ENCODE measurements around the gene MBNL2.

Gene MBNL2

GRCh38 chr13:97255515-97256021 lies 33.4 kb downstream of the MBNL2 start:
- DNase-seq: peak; percentile 87

GRCh38 chr13:97256343-97256783 lies 34.2 kb downstream of the MBNL2 start:
- DNase-seq: peak; percentile 87

GRCh38 chr13:97257228-97257755 lies 35.2 kb downstream of the MBNL2 start:
- peak; percentile 61 for DNase-seq

GRCh38 chr13:97257800-97258799 lies 36.0 kb downstream of the MBNL2 start:
- DNase-seq: peak; percentile 85

- no peak for DNase-seq
These were observed 36.7 kb downstream of the MBNL2 start for GRCh38 chr13:97258801-97259200.

GRCh38 chr13:97259410-97259797 lies 37.3 kb downstream of the MBNL2 start:
- DNase-seq: no peak

- peak; percentile 97 for DNase-seq
These were observed 37.9 kb downstream of the MBNL2 start for GRCh38 chr13:97259798-97260714.

GRCh38 chr13:97261254-97262005 lies 39.3 kb downstream of the MBNL2 start:
- no peak for DNase-seq

- DNase-seq: peak; percentile 21
These were observed 39.9 kb downstream of the MBNL2 start for GRCh38 chr13:97262058-97262457.

- no peak for DNase-seq
These were observed 41.0 kb downstream of the MBNL2 start for GRCh38 chr13:97263160-97263559.

- no peak for DNase-seq
These were observed 42.5 kb downstream of the MBNL2 start for GRCh38 chr13:97264663-97265062.

- DNase-seq: no peak
These were observed 44.2 kb downstream of the MBNL2 start for GRCh38 chr13:97266332-97266731.

- no peak for DNase-seq
These were observed 44.8 kb downstream of the MBNL2 start for GRCh38 chr13:97266772-97267417.

- no peak for DNase-seq
These were observed 45.4 kb downstream of the MBNL2 start for GRCh38 chr13:97267418-97268059.

- DNase-seq: no peak
These were observed 46.6 kb downstream of the MBNL2 start for GRCh38 chr13:97268772-97269171.

GRCh38 chr13:97269603-97270002 lies 47.5 kb downstream of the MBNL2 start:
- DNase-seq: no peak

GRCh38 chr13:97272526-97272925 lies 50.4 kb downstream of the MBNL2 start:
- no peak for DNase-seq

GRCh38 chr13:97273341-97273831 lies 51.3 kb downstream of the MBNL2 start:
- no peak for DNase-seq

- no peak for DNase-seq
These were observed 52.9 kb downstream of the MBNL2 start for GRCh38 chr13:97274829-97275649.

Measured in OCI-M1 (cell line).